Stomach (tissue), 4 donors: ENCODE results near the gene EML3.

Experiments used
- EP300 ChIP-seq: sonication (generic); formaldehyde crosslinking; IDR thresholded peaks from one replicate; pipeline ENCODE4 v1.6.1; 2017; ENCODE audit warnings: antibody characterized with exemption
- POLR2A ChIP-seq, 4 donors: fragments of 450-650 bp; IDR thresholded peaks; one replicate each; pipeline ENCODE4 v1.6.1; 2016; ENCODE audit warnings: antibody characterized with exemption in 4 of 4, control low read depth in 2 of 4, mild to moderate bottlenecking in 1 of 4, moderate library complexity in 1 of 4
- TF ChIP-seq, protein P1 (sequence below), 7 experiments: fragments of 450-650 bp in 4 of 7; fragments of 200-600 bp in 3 of 7; sonication (generic) in 3 of 7; IDR thresholded peaks; one replicate each; pipeline ENCODE4 v1.5.1; 2016 to 2019; ENCODE audit warnings: antibody characterized with exemption in 7 of 7, control low read depth in 2 of 7, mild to moderate bottlenecking in 1 of 7

- TF ChIP-seq, protein P1, sequence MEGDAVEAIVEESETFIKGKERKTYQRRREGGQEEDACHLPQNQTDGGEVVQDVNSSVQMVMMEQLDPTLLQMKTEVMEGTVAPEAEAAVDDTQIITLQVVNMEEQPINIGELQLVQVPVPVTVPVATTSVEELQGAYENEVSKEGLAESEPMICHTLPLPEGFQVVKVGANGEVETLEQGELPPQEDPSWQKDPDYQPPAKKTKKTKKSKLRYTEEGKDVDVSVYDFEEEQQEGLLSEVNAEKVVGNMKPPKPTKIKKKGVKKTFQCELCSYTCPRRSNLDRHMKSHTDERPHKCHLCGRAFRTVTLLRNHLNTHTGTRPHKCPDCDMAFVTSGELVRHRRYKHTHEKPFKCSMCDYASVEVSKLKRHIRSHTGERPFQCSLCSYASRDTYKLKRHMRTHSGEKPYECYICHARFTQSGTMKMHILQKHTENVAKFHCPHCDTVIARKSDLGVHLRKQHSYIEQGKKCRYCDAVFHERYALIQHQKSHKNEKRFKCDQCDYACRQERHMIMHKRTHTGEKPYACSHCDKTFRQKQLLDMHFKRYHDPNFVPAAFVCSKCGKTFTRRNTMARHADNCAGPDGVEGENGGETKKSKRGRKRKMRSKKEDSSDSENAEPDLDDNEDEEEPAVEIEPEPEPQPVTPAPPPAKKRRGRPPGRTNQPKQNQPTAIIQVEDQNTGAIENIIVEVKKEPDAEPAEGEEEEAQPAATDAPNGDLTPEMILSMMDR (IDR thresholded peaks at IDR 0.05), result no peak
- no peak for TF ChIP-seq POLR2A (IDR thresholded peaks at IDR 0.05)
- TF ChIP-seq EP300, result no peak
Observed at GRCh38 chr11:62622476-62623089, 10.0 kb upstream of the EML3 start.
